GM12878 (cell line): Measurements from ENCODE around the gene SLC35G6. TPM values are rescaled to one million over a fixed set of nuclear protein-coding genes. Genes with fewer than 3 reads are reported as not detected.

Experiments used
- ATF7 ChIP-seq: fragments of 450-650 bp; IDR thresholded peaks from 2 replicates; pipeline ENCODE4 v1.6.1; 2016; ENCODE audit warnings: low read depth, mild to moderate bottlenecking
- BCL11A ChIP-seq: IDR thresholded peaks from 2 replicates; pipeline ENCODE4 v1.6.1; 2011; ENCODE audit warnings: low read depth, low read length
- BCLAF1 ChIP-seq: fragments of 450-650 bp; IDR thresholded peaks from 2 replicates; pipeline ENCODE4 v1.6.1; 2017; ENCODE audit warnings: antibody characterized with exemption, mild to moderate bottlenecking, moderate library complexity
- BHLHE40 ChIP-seq, 2 experiments: fragments of 450-650 bp in 1 of 2; IDR thresholded peaks; 2 replicates each; pipeline ENCODE4 v1.6.1; 2011 to 2017; ENCODE audit warnings: low read depth in 2 of 2, borderline replicate concordance in 1 of 2, improper control_type of control experiment in 1 of 2, low read length in 1 of 2, mild to moderate bottlenecking in 1 of 2
- CBX3 ChIP-seq: fragments of 200-600 bp; sonication (generic); IDR thresholded peaks from 2 replicates; pipeline ENCODE4 v1.6.1; 2016; ENCODE audit warnings: low read depth, borderline replicate concordance
- ELK1 ChIP-seq: IDR thresholded peaks from 2 replicates; pipeline ENCODE4 v1.6.1; 2012; ENCODE audit warnings: low read depth, low read length, improper control_type of control experiment
- IRF4 ChIP-seq: IDR thresholded peaks from 2 replicates; pipeline ENCODE4 v1.6.1; 2011; ENCODE audit warnings: low read depth, low read length
- MEF2A ChIP-seq: IDR thresholded peaks from 2 replicates; pipeline ENCODE4 v1.6.1; 2011; ENCODE audit warnings: low read depth, mild to moderate bottlenecking, low read length, moderate library complexity; ENCODE audit not compliant: insufficient read depth
- POU2F2 ChIP-seq: IDR thresholded peaks from 3 replicates; pipeline ENCODE4 v1.6.1; 2011; ENCODE audit warnings: low read depth, mild to moderate bottlenecking, low read length, borderline replicate concordance
- PRDM15 ChIP-seq: fragments of 450-650 bp; formaldehyde crosslinking; IDR thresholded peaks from 2 replicates; pipeline ENCODE4 v1.4.0; 2020; ENCODE audit warnings: mild to moderate bottlenecking, moderate library complexity
- SMAD1 ChIP-seq: fragments of 450-650 bp; IDR thresholded peaks from 2 replicates; pipeline ENCODE4 v1.6.1; 2018; ENCODE audit warnings: mild to moderate bottlenecking, low read depth; ENCODE audit not compliant: partially characterized antibody
- SREBF2 ChIP-seq: IDR thresholded peaks from 2 replicates; pipeline ENCODE4 v1.6.1; 2012; ENCODE audit warnings: mild to moderate bottlenecking, low read length
- USF2 ChIP-seq: IDR thresholded peaks from 2 replicates; pipeline ENCODE4 v1.6.1; 2011; ENCODE audit warnings: low read depth, low read length, improper control_type of control experiment, borderline replicate concordance
- ZBED1 ChIP-seq: IDR thresholded peaks from 2 replicates; pipeline ENCODE4 v1.6.1; 2016; ENCODE audit warnings: borderline replicate concordance
- polyA plus RNA-seq, 11 experiments: library from polyadenylated mRNA; depleted of rRNA in 4 of 11; unstranded in 6 of 11; stranded (reverse) in 5 of 11; fragments of >200 nt; fragmentation: Nextera tagmentation in 4 of 11; fragmentation: Illumina TruSeq in 1 of 11; extraction: Ambion mirVana in 4 of 11; extraction: Trizol in 1 of 11; gene quantifications; 1 replicate in 1 of 11; 2 replicates in 10 of 11; pipeline versions ENCODE4 v1.2.1 to v1.2.3, GENCODE V29; 2011 to 2016; ENCODE audit warnings: inconsistent platforms in 2 of 11, missing spikeins in 2 of 11, low read depth in 1 of 11
- total RNA-seq, 4 experiments: library from RNA; depleted of rRNA in 3 of 4; stranded (reverse); fragments of >200 nt in 3 of 4; fragmentation: Illumina TruSeq in 1 of 4; extraction: Trizol in 1 of 4; gene quantifications; 2 replicates each; pipeline versions ENCODE4 v1.2.1 to v1.2.3, GENCODE V29; 2013 to 2021

SLC35G6 gene
- total and polyA plus RNA-seq, 10 of the 15 experiments (the other 5 are each of a cell fraction or from before 2014, with no cell fraction given) = 0.20 TPM; not detected in 9

- TF ChIP-seq ELK1 = no peak
- TF ChIP-seq BHLHE40 (IDR thresholded peaks at IDR 0.05; ENCODE audit: borderline replicate concordance in 1 of 2, low read depth in 2 of 2, low read length in 1 of 2) = peak; percentile 43 to 87; a peak in 3 of 4 replicates
- TF ChIP-seq BCL11A = no peak
- TF ChIP-seq PRDM15 (CRISPR knock-in tag) = no peak
- no peak for TF ChIP-seq MEF2A
- peak; percentile 15; the same call in 1 of the 2 replicates for TF ChIP-seq USF2
- TF ChIP-seq SMAD1 = peak; percentile 79
- peak; percentile 85 for TF ChIP-seq BCLAF1
- peak; percentile 95 for TF ChIP-seq ATF7
- no peak for TF ChIP-seq CBX3
- no peak for TF ChIP-seq IRF4
- no peak for TF ChIP-seq POU2F2
- no peak for TF ChIP-seq ZBED1
- no peak for TF ChIP-seq SREBF2
Measured at GRCh38 chr17:7440113-7440833, 41.0 kb upstream of the SLC35G6 start (continued).
